Fibroblast of lung (primary cell): ENCODE data around the gene INPP4A.

Source experiments
- EZH2 ChIP-seq: IDR thresholded peaks from 2 replicates; pipeline ENCODE4 v1.5.1; 2012; ENCODE audit warnings: low read length, control low read depth, mild to moderate bottlenecking; ENCODE audit errors: missing control alignments
- TF ChIP-seq, protein P1 (sequence below), 2 donors: IDR thresholded peaks in 1 of 2; conservative IDR thresholded peaks in 1 of 2; 1 replicate in 1 of 2; 2 replicates in 1 of 2; pipeline ENCODE4 v1.5.1; 2011 to 2012; ENCODE audit warnings: low read length in 2 of 2, control low read depth in 1 of 2, inconsistent platforms in 1 of 2, low read depth in 1 of 2, mild to moderate bottlenecking in 1 of 2

DNA sequence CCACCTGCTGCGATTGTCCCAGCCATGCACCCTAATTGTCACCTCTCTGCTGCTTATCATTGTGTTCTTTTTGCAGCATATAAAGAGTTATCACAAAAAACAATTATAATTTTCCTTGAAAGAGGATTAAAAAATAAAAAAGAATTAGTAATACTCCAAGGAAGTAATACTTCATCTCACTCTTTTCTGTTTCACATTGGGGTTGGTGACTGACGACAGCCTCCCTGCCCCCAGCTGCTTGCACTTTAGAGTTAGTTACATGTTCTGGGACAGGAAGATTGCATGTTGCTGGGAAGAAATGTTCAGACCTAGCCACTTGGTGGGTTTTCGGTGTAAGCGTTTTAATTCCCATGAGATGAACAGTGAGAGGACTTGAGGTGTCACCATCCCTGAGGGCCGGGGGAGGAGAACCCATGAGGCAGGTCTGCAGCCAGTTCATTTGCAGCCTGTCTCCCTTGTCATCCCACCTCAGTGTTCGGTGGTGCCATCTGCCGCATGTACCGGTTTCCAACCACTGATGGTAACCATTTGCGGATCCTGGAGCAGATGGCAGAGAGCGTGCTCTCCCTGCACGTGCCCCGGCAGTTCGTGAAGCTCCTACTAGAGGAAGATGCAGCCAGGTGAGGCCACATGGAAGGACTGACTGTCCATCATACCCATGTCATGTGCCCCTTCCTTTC lies 94.5 kb downstream of the INPP4A start:
- TF ChIP-seq, protein P1, sequence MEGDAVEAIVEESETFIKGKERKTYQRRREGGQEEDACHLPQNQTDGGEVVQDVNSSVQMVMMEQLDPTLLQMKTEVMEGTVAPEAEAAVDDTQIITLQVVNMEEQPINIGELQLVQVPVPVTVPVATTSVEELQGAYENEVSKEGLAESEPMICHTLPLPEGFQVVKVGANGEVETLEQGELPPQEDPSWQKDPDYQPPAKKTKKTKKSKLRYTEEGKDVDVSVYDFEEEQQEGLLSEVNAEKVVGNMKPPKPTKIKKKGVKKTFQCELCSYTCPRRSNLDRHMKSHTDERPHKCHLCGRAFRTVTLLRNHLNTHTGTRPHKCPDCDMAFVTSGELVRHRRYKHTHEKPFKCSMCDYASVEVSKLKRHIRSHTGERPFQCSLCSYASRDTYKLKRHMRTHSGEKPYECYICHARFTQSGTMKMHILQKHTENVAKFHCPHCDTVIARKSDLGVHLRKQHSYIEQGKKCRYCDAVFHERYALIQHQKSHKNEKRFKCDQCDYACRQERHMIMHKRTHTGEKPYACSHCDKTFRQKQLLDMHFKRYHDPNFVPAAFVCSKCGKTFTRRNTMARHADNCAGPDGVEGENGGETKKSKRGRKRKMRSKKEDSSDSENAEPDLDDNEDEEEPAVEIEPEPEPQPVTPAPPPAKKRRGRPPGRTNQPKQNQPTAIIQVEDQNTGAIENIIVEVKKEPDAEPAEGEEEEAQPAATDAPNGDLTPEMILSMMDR (conservative IDR thresholded peaks at IDR 0.05 in 1 of 2, IDR thresholded peaks at IDR 0.05 in 1 of 2; ENCODE audit: low read depth in 1 of 2, low read length in 2 of 2) = no peak
- no peak for TF ChIP-seq EZH2
